ENCODE results near the gene RNF175.

- TF ChIP-seq CTCF (IDR thresholded peaks at IDR 0.05) (no peak), POLR2AphosphoS5 (IDR thresholded peaks at IDR 0.05) (no peak)
Observed at GRCh38 chr4:153809307-153809706, 49.5 kb upstream of the RNF175 start.
